Mammary epithelial cell (primary cell): ENCODE data around the gene SPEF2.

Experiments
- CTCF ChIP-seq, 2 donors: IDR thresholded peaks in 1 of 2; conservative IDR thresholded peaks in 1 of 2; 2 replicates each; pipeline ENCODE4 v1.5.1; 2011 to 2012; ENCODE audit warnings: inconsistent platforms in 2 of 2, low read length in 2 of 2, mild to moderate bottlenecking in 2 of 2, control low read depth in 1 of 2, low read depth in 1 of 2; ENCODE audit not compliant: insufficient read depth in 1 of 2; ENCODE audit errors: extremely low read depth in 1 of 2
- EZH2 ChIP-seq: IDR thresholded peaks from 2 replicates; pipeline ENCODE4 v1.6.1; 2012; ENCODE audit warnings: low read length, inconsistent platforms, borderline replicate concordance

GRCh38 chr5:35857606-35858205, 240.0 kb downstream of the SPEF2 start:
- no peak for TF ChIP-seq CTCF (conservative IDR thresholded peaks at IDR 0.05 in 1 of 2, IDR thresholded peaks at IDR 0.05 in 1 of 2; ENCODE audit: extremely low read depth in 1 of 2, insufficient read depth in 1 of 2, low read depth in 1 of 2, low read length in 2 of 2)
- no peak for TF ChIP-seq EZH2
